Stimulated activated CD8-positive, alpha-beta memory T cell treated with anti-CD3 and anti-CD28 coated beads, Interleukin-7, amount 100 ng/mL, for 24 hours (primary cell): ENCODE data around the gene GRID2.
"Not testable (repeated sequence)": the region's sequence is repeated elsewhere in the genome, so short reads cannot be mapped to it uniquely, and the experiment has no call there.

ENCODE experiments used
- DNase-seq: peaks from one replicate; pipeline ENCODE4 v3.0.0-alpha.2; 2020; ENCODE audit warnings: low read depth

The GRID2 gene

DNA sequence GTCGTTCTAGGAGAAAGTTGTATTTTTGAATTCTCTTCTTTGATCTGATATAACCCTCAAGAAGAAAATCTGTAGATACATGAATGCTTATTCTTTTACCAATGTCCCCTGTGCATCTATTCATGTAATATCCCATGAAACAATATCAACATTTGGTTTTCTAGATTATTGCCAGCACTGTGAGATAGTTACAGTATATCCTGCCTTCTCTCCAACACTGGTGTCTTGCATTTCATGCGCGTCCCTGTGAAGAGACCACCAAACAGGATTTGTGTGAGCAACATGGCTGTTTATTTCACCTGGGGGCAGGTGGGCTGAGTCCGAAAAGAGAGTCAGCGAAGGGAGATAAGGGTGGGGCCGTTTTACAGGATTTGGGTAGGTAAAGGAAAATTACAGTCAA, 135.0 kb downstream of the GRID2 start:
- DNase-seq: not testable (repeated sequence)

GRCh38 chr4:92442131-92442530, 138.4 kb downstream of the GRID2 start:
- DNase-seq: not testable (repeated sequence)

DNA sequence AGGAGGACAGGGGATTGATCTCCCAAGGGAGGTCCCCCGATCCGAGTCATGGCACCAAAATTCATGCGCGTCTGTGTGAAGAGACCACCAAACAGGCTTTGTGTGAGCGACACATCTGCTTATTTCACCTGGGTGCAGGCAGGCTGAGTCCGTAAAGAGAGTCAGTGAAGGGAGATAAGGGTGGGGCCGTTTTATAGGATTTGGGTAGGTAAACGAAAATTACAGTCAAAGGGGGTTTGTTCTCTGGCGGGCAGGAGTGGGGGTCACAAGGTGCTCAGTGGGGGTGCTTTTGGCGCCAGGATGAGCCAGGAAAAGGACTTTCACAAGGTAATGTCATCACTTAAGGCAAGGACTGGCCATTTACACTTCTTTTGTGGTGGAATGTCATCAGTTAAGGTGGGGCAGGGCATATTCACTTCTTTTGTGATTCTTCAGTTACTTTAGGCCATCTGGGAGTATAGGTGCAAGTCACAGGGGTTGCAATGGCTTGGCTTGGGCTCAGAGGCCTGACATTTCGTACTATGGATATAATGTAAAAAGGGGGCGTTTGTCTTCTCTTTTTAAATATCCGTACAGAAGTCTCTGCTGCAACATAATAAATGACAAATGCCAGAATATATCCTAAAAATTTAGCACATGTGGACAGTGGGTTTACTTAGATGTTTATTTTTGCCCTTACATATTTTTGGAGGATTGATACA, 140.5 kb downstream of the GRID2 start:
- not testable (repeated sequence) for DNase-seq

GRCh38 chr4:92445127-92445526, 141.4 kb downstream of the GRID2 start:
- DNase-seq: no peak

- DNase-seq: no peak
Observed at GRCh38 chr4:92447255-92447905, 143.6 kb downstream of the GRID2 start.

- not testable (repeated sequence) for DNase-seq
Observed at GRCh38 chr4:92448176-92448575, 144.4 kb downstream of the GRID2 start.

DNA sequence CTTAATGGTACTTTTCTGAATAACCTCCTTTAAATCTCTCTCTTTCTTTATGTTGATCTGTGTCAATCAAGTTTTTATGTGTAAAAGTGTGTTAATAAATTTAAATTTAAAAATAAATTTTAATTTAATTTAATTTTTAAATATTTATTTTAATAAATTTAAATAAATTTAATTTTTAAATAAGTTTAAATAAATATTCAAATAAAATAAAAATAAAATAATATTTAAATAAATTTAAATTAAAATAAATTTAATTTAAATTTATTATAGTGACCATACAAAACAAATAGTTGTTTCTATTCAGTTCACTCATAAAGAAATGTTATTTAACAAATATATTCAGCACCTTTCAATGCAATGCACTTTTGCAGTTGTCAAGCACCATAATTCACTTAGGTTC, 146.9 kb downstream of the GRID2 start:
- no peak for DNase-seq

- DNase-seq: no peak
Observed at GRCh38 chr4:92451782-92452181, 148.0 kb downstream of the GRID2 start.

GRCh38 chr4:92452383-92452782, 148.6 kb downstream of the GRID2 start:
- DNase-seq: not testable (repeated sequence)

GRCh38 chr4:92455329-92455839, 151.6 kb downstream of the GRID2 start:
- no peak for DNase-seq

DNA sequence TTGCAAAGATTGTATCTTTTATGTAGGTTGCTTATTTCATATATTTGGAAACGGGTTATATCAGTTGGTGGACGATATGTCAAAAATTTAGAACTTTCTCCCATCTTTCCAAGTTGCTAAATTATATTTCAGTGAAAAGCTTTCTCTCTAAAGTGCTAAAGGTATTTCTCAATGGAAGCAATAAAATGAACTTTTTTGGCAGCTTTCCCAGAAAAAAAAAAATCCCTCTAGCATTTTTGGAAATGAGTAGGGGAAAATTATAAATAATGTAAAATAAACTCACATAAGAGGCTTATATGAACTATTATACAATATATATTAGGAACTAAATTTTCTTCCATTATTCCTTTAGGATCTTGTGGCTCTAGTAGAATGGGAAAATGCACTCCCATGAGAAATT, 152.2 kb downstream of the GRID2 start:
- DNase-seq: no peak

GRCh38 chr4:92461732-92462131, 158.0 kb downstream of the GRID2 start:
- no peak for DNase-seq

GRCh38 chr4:92477298-92477697, 173.5 kb downstream of the GRID2 start:
- no peak for DNase-seq

DNA sequence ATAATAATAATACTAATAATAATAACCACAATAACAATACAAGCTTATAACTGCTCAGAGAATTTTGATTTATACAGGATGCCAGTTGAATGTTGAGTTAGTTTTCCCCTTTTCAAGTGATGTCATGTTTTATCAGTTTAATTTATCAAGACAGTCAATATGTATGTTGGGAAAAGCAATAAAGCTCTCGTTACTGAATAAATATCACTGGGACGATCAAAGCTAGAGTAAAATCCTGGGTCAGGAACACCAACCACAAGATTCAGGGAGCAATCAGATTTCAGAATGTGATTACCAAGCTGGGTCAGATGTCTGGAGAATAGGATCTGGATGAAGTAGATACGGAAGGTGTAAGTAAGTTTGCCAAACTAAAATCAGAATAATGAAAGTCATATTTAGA, 179.6 kb downstream of the GRID2 start:
- no peak for DNase-seq

DNA sequence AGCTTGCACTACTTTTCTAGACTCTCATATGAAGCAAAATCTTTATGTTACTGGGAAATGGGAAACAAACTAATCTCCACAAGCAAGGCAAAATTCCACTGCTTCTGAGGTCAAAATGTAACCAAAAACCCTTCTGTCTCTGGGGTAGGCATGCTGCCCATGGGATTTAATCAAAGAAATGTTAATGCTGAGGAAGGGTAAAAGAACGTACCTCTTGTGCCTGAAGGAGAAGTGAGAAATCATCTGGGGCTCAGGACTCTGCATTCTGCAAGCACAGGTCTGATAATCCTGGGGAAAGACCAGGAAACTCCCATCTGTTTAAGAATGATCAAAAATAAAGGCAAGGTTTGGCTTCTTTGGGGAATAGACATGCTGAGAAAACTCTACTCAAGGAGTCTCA, 184.7 kb downstream of the GRID2 start:
- DNase-seq: no peak

DNA sequence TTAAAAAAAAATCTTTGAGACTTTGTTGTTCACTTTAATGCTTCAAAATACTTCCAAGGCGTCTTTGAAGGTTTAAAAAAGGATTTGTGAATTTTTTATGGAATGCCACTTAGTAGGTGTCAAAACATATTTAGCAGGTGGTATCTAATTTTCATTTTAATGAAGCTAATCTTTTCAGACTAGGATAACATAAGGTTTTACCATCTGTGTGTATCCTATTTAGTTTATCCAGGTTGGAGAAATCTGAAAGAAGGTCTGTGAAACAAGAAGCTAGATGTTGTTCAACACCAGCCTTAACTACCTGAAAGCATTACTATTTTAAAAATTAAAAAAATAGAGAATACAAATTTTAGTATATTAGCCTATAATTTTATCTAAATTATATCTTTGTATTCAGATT, 193.4 kb downstream of the GRID2 start:
- no peak for DNase-seq

DNA sequence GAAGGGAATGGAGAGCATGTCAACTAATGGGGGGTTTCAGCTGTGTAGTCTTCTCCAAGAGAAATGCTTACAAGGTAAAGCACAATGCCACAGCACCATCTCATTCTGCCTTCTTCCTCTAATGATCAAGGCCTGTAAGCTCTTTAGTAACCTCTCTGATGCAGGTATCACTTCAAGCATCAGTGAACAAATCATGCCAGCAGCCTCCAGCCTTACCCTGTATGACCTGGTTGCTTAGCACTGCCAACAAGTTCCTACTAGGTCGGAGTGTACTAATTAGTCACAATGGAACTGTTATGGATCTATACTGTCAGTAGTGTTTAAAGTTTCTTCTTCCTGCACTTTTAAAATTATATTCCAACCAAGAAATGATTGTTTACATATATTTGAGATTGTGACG, 197.7 kb downstream of the GRID2 start:
- no peak for DNase-seq

- no peak for DNase-seq
Observed at GRCh38 chr4:92506933-92507332, 203.2 kb downstream of the GRID2 start.

DNA sequence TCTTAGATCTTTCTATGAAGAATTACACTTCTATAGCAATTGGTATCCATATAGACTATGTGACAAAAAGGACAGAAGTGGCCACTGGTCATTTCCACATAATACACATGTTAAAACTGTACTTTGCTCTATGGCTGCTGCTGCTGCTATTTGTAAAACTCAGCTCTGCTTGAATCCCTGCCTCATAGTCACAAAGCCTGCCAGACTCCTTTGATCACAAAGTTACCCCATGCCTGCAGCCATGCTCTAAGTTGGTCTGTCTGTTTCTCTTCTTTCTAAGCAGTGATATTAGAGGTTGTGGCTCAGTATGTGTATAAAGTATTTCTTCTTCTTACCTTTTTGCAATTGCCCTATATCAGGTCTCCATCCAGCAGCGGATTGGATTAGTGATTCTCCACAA, 210.9 kb downstream of the GRID2 start:
- no peak for DNase-seq

DNA sequence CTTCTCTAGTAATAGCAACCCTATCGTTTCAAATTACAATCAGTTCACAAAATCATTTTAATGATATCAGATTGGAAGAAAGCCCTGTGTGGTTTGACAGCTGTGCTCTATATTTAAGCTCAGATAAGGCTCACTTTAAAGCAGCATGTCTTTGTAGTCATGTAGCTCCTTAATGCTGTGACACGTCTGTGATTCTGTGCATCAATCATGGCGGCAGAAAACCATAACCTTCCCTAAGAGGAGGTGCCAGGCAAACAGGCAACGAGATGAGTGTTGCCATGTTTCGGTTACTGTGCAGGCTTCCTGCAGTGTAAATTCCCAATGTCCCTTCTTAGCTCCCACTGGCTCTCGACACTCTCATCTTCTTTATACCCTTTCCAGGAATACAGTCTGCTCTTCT, 212.7 kb downstream of the GRID2 start:
- DNase-seq: no peak

- DNase-seq: no peak
Observed at GRCh38 chr4:92519727-92520126, 216.0 kb downstream of the GRID2 start.

- DNase-seq: no peak
Observed at GRCh38 chr4:92520563-92520962, 216.8 kb downstream of the GRID2 start.

GRCh38 chr4:92521941-92522340, 218.2 kb downstream of the GRID2 start:
- no peak for DNase-seq

DNA sequence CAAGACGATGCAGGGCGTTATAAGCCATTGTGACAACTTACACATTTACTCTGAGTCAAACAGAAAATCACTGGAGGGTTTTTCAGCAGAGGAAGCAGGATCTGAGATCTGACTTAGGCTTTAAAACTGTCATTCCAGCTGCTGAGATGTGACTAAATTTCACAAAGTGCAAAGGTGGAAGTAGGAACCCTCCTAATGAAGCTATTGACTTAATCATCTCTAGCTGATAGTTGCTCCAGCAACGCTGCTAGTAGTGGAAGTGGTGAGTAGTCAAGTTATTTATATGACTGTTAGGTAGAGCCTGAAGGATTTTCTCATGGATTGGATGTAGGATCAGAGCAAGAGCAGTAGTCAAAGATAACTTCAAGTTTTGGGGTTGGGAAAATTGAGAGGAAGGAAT, 218.6 kb downstream of the GRID2 start:
- DNase-seq: no peak
